K562 (cell line): ENCODE measurements around the gene RILP. TPM values are rescaled to one million over a fixed set of nuclear protein-coding genes. Genes with fewer than 3 reads are reported as not detected.
A peak's percentile ranks its signal among the peaks of the same experiment; 100 is the strongest.

ENCODE experiments used
- ARHGAP35 ChIP-seq: fragments of 450-650 bp; IDR thresholded peaks from 2 replicates; pipeline ENCODE4 v1.6.1; 2018; ENCODE audit not compliant: partially characterized antibody
- ARID3B ChIP-seq: fragments of 250-450 bp; sonication (Bioruptor Pico); IDR thresholded peaks from 2 replicates; pipeline ENCODE4 v1.4.0; 2020; ENCODE audit warnings: borderline replicate concordance
- BCOR ChIP-seq: fragments of 450-650 bp; IDR thresholded peaks from 2 replicates; pipeline ENCODE4 v1.6.1; 2016
- CBX8 ChIP-seq: fragments of 200-600 bp; sonication (generic); IDR thresholded peaks from 2 replicates; pipeline ENCODE4 v1.6.1; 2012; ENCODE audit warnings: borderline replicate concordance, mixed run types, low read depth, mild to moderate bottlenecking, moderate library complexity, mixed read lengths, low read length, control low read depth, inconsistent platforms; ENCODE audit not compliant: poor library complexity, severe bottlenecking; ENCODE audit errors: extremely low read depth
- CREBBP ChIP-seq: IDR thresholded peaks from one replicate; pipeline ENCODE4 v1.6.1; 2012; ENCODE audit warnings: low read depth, mild to moderate bottlenecking, control low read depth, inconsistent platforms, low read length
- ELF1 ChIP-seq: fragments of 200-800 bp; sonication (Bioruptor generic); IDR thresholded peaks from 2 replicates; pipeline ENCODE4 v1.6.1; 2016; ENCODE audit warnings: missing genetic modification characterization, missing compliant biosample characterization
- FOXM1 ChIP-seq, 2 experiments: fragments of 450-650 bp in 1 of 2; sonication (generic) in 1 of 2; formaldehyde crosslinking in 1 of 2; IDR thresholded peaks; 2 replicates each; pipeline versions ENCODE4 v1.6.1 to v1.9.0; 2017 to 2022; ENCODE audit warnings: low read depth in 2 of 2, mild to moderate bottlenecking in 2 of 2, missing genetic modification reagents in 1 of 2, moderate library complexity in 1 of 2
- GATA2 ChIP-seq: sonication (generic); formaldehyde crosslinking; IDR thresholded peaks from 2 replicates; pipeline ENCODE4 v1.4.0; 2020; ENCODE audit warnings: mild to moderate bottlenecking, missing genetic modification reagents
- JUND ChIP-seq, 2 experiments: IDR thresholded peaks; 2 replicates in 1 of 2; 3 replicates in 1 of 2; pipeline ENCODE4 v1.6.1; 2011; ENCODE audit warnings: borderline replicate concordance in 2 of 2, low read depth in 2 of 2, low read length in 2 of 2, improper control_type of control experiment in 1 of 2, missing biosample characterization in 1 of 2, missing genetic modification characterization in 1 of 2, missing genetic modification reagents in 1 of 2
- KDM4B ChIP-seq, 2 experiments: fragments of 450-650 bp in 1 of 2; sonication (generic) in 1 of 2; IDR thresholded peaks; 2 replicates each; pipeline ENCODE4 v1.6.1; 2016 to 2017; ENCODE audit warnings: borderline replicate concordance in 2 of 2, antibody characterized with exemption in 1 of 2, low read depth in 1 of 2, mild to moderate bottlenecking in 1 of 2
- KLF16 ChIP-seq: IDR thresholded peaks from 2 replicates; pipeline ENCODE4 v1.6.1; 2016; ENCODE audit warnings: antibody characterized with exemption
- MAZ ChIP-seq, 2 experiments: fragments of 450-650 bp in 1 of 2; sonication (generic) in 1 of 2; formaldehyde crosslinking; IDR thresholded peaks in 1 of 2; conservative IDR thresholded peaks in 1 of 2; 2 replicates each; pipeline versions ENCODE4 v1.4.0 to v1.5.0; 2020; ENCODE audit warnings: mild to moderate bottlenecking in 1 of 2, missing genetic modification reagents in 1 of 2
- MEF2D ChIP-seq: conservative IDR thresholded peaks from 2 replicates; pipeline ENCODE4 v1.6.1; 2016; ENCODE audit warnings: low read depth, missing genetic modification characterization, missing compliant biosample characterization
- MTA3 ChIP-seq: fragments of 450-650 bp; formaldehyde crosslinking; IDR thresholded peaks from 2 replicates; pipeline ENCODE4 v1.6.1; 2017; ENCODE audit warnings: mild to moderate bottlenecking, borderline replicate concordance
- NONO ChIP-seq, 2 experiments: fragments of 200-400 bp in 1 of 2; fragments of 450-650 bp in 1 of 2; formaldehyde crosslinking in 1 of 2; IDR thresholded peaks; 2 replicates each; pipeline ENCODE4 v1.6.1; 2017; ENCODE audit warnings: low read depth in 2 of 2, mild to moderate bottlenecking in 2 of 2, moderate library complexity in 2 of 2, low read length in 1 of 2
- NR1H2 ChIP-seq: sonication (generic); formaldehyde crosslinking; IDR thresholded peaks from 2 replicates; pipeline ENCODE4 v1.4.0; 2020; ENCODE audit warnings: mild to moderate bottlenecking, missing genetic modification reagents
- POLR2AphosphoS2 ChIP-seq: IDR thresholded peaks from 2 replicates; pipeline ENCODE4 v1.6.1; 2012; ENCODE audit warnings: low read length, improper control_type of control experiment
- STAT5B ChIP-seq: fragments of 250-450 bp; sonication (Bioruptor Pico); IDR thresholded peaks from 2 replicates; pipeline ENCODE4 v1.8.0; 2021; ENCODE audit warnings: mild to moderate bottlenecking, inconsistent platforms
- TAF1 ChIP-seq: IDR thresholded peaks from 2 replicates; pipeline ENCODE4 v1.6.1; 2011; ENCODE audit warnings: mild to moderate bottlenecking, low read length, moderate library complexity; ENCODE audit not compliant: insufficient read depth, control insufficient read depth, severe bottlenecking; ENCODE audit errors: extremely low read depth
- TCF3 ChIP-seq: sonication (generic); formaldehyde crosslinking; IDR thresholded peaks from 2 replicates; pipeline ENCODE4 v1.4.0; 2020; ENCODE audit warnings: mild to moderate bottlenecking, missing genetic modification reagents
- ZFP30 ChIP-seq: fragments of 250-450 bp; sonication (Bioruptor Pico); IDR thresholded peaks from 2 replicates; pipeline ENCODE4 v1.8.0; 2022; ENCODE audit warnings: moderate library complexity, mild to moderate bottlenecking, inconsistent platforms, borderline replicate concordance
- ZNF395 ChIP-seq: fragments of 200-800 bp; sonication (Bioruptor generic); IDR thresholded peaks from 2 replicates; pipeline ENCODE4 v1.6.1; 2017; ENCODE audit warnings: missing genetic modification characterization, missing compliant biosample characterization
- ZNF561 ChIP-seq: fragments of 450-650 bp; formaldehyde crosslinking; conservative IDR thresholded peaks from 2 replicates; pipeline ENCODE4 v1.4.0; 2020; ENCODE audit warnings: mild to moderate bottlenecking, moderate library complexity
- polyA plus RNA-seq, 8 experiments: library from polyadenylated mRNA; depleted of rRNA in 4 of 8; stranded (reverse) in 5 of 8; unstranded in 3 of 8; fragments of >200 nt; fragmentation: Nextera tagmentation in 2 of 8; fragmentation: Illumina TruSeq in 1 of 8; extraction: Ambion mirVana in 2 of 8; extraction: Trizol in 1 of 8; gene quantifications; 2 replicates each; pipeline versions ENCODE4 v1.2.1 to v1.2.3, GENCODE V29; 2011 to 2014; ENCODE audit warnings: inconsistent platforms in 1 of 8, missing spikeins in 1 of 8
- total RNA-seq, 7 experiments: library from RNA; depleted of rRNA in 6 of 7; stranded (reverse); fragments of >200 nt in 6 of 7; fragmentation: Illumina TruSeq in 2 of 7; extraction: Trizol in 2 of 7; gene quantifications; 2 replicates each; pipeline versions ENCODE4 v1.2.1 to v1.2.3, GENCODE V29; 2011 to 2021; ENCODE audit warnings: low replicate concordance in 1 of 7

RILP gene
- total and polyA plus RNA-seq, 9 of the 15 experiments (the other 6 are each of a cell fraction or from before 2014, with no cell fraction given): 0.75 to 54.9 (median 27.8) TPM

GRCh38 chr17:1649844-1650501, at the start of gene RILP (continued):
- TF ChIP-seq ARID3B (CRISPR knock-in tag) (no peak), NR1H2 (CRISPR knock-in tag) (0 out of 2 replicates have a peak, but pooled peaks have one; percentile 23), TAF1 (peak; percentile 62), NONO (IDR thresholded peaks at IDR 0.05; ENCODE audit: low read depth in 2 of 2, low read length in 1 of 2) (peak in 1 of 2 experiments; percentile 47; a peak in 1 of 4 replicates), FOXM1 (IDR thresholded peaks at IDR 0.05; ENCODE audit: low read depth) (peak; percentile 45; the same call in 1 of the 2 replicates), FOXM1 (CRISPR knock-in tag; IDR thresholded peaks at IDR 0.05; ENCODE audit: low read depth) (no peak), ARHGAP35 (no peak), TCF3 (peak; percentile 92), MEF2D (tag) (peak; percentile 30; the same call in 1 of the 2 replicates), KDM4B (IDR thresholded peaks at IDR 0.05; ENCODE audit: borderline replicate concordance in 2 of 2, low read depth in 1 of 2) (no peak), GATA2 (CRISPR knock-in tag) (peak; percentile 79), STAT5B (CRISPR knock-in tag) (no peak), ZFP30 (CRISPR knock-in tag) (no peak), BCOR (peak; percentile 67), CBX8 (no peak), MTA3 (peak; percentile 68), ELF1 (peak; percentile 73), CREBBP (no peak), ZNF395 (peak; percentile 53; the same call in 1 of the 2 replicates), POLR2AphosphoS2 (peak; percentile 95), MAZ (CRISPR knock-in tag; conservative IDR thresholded peaks at IDR 0.05 in 1 of 2, IDR thresholded peaks at IDR 0.05 in 1 of 2) (peak; percentile 53 to 90), ZNF561 (CRISPR knock-in tag) (no peak), KLF16 (peak; percentile 47), JUND (IDR thresholded peaks at IDR 0.05; ENCODE audit: borderline replicate concordance, low read depth, low read length) (peak; percentile 54), JUND (tag; IDR thresholded peaks at IDR 0.05; ENCODE audit: borderline replicate concordance, low read depth, low read length) (peak; percentile 33; the same call in 1 of the 3 replicates)
